Measurements from ENCODE around the gene HTT.

HTT gene

DNA sequence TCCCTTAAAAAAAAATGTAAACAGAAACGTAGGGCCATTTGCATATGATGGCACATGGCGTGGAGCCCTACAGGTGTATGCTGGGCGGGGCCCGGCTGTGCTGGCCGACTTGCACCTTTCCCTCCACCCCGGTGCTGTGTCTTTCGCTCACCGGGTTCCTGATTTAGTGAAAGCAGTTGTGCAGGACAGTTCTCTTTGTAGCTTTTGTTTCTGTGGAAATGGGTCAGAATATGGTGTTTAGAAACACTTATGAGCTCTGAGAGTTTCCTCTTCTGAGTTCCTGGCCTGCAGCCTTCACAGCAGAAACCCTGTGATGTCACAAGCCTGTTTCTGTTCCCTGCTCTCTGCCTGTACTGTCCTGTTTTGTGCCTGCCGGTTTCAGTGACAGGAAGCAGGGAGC lies 152.0 kb downstream of the HTT start:
- Histone ChIP-seq H3K4me3 (ENCODE audit: low read length) (no peak overlapping the region), H3K9me2 (replicated peaks; ENCODE audit: control insufficient read depth, low read length) (no peaks in the 10 kb centered on the region), H3K4me1 (ENCODE audit: control insufficient read depth, low read length) (no peaks in the 10 kb centered on the region), H3K27ac (ENCODE audit: low read depth, low read length) (no peak overlapping the region), H4K20me1 (ENCODE audit: control insufficient read depth, insufficient read depth, low read depth, low read length) (no peaks in the 10 kb centered on the region), H3K27me3 (ENCODE audit: control insufficient read depth, low read length) (no peaks in the 10 kb centered on the region), H3K4me2 (ENCODE audit: low read length) (no peak overlapping the region), H3K79me2 (ENCODE audit: control insufficient read depth, low read length) (no peaks in the 10 kb centered on the region), H3F3A (ENCODE audit: control insufficient read depth, insufficient read depth) (no peaks in the 10 kb centered on the region), H3K36me3 (ENCODE audit: control insufficient read depth, low read length) (peaks cover 89% of the 10 kb centered on the region), H3K9me3 (ENCODE audit: control insufficient read depth, insufficient read depth, low read length) (no peaks in the 10 kb centered on the region)
- TF ChIP-seq, protein P1, sequence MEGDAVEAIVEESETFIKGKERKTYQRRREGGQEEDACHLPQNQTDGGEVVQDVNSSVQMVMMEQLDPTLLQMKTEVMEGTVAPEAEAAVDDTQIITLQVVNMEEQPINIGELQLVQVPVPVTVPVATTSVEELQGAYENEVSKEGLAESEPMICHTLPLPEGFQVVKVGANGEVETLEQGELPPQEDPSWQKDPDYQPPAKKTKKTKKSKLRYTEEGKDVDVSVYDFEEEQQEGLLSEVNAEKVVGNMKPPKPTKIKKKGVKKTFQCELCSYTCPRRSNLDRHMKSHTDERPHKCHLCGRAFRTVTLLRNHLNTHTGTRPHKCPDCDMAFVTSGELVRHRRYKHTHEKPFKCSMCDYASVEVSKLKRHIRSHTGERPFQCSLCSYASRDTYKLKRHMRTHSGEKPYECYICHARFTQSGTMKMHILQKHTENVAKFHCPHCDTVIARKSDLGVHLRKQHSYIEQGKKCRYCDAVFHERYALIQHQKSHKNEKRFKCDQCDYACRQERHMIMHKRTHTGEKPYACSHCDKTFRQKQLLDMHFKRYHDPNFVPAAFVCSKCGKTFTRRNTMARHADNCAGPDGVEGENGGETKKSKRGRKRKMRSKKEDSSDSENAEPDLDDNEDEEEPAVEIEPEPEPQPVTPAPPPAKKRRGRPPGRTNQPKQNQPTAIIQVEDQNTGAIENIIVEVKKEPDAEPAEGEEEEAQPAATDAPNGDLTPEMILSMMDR (IDR thresholded peaks at IDR 0.05; ENCODE audit: low read depth, low read length, poor library complexity, severe bottlenecking), result no peak
- no peak for TF ChIP-seq EZH2phosphoT487 (IDR thresholded peaks at IDR 0.05; ENCODE audit: borderline replicate concordance, low read length)

DNA sequence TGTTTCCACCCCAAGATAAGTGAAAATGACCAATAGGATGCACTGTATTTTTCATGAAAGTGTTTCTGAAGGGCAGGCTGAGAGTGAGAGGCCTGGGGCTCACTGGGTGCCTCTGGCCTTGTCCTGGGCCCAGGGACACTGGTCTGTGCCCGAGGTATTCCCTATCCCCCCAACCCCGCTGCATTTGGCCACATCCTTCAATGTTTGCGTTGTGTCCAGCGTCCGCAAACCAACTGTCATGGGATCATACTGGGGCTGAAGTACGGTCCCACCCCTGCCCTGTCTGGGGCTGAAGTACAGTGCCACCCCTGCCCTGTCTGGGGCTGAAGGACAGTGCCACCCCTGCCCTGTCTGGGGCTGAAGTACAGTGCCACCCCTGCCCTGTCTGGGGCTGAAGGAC lies 152.5 kb downstream of the HTT start:
- H3K27ac ChIP-seq (ENCODE audit: low read depth, low read length), result no peak overlapping the region
- no peaks in the 10 kb centered on the region for H3K9me3 ChIP-seq (ENCODE audit: control insufficient read depth, insufficient read depth, low read length)
- H3K79me2 ChIP-seq (ENCODE audit: control insufficient read depth, low read length), result no peaks in the 10 kb centered on the region
- no peaks in the 10 kb centered on the region for H3F3A ChIP-seq (ENCODE audit: control insufficient read depth, insufficient read depth)
- H4K20me1 ChIP-seq (ENCODE audit: control insufficient read depth, insufficient read depth, low read depth, low read length), result no peaks in the 10 kb centered on the region
- H3K36me3 ChIP-seq (ENCODE audit: control insufficient read depth, low read length), result peaks cover 89% of the 10 kb centered on the region
- H3K9me2 ChIP-seq (replicated peaks; ENCODE audit: control insufficient read depth, low read length), result no peaks in the 10 kb centered on the region
- TF ChIP-seq EZH2phosphoT487 (IDR thresholded peaks at IDR 0.05; ENCODE audit: borderline replicate concordance, low read length), result no peak
- TF ChIP-seq, protein P1 (IDR thresholded peaks at IDR 0.05; ENCODE audit: low read depth, low read length, poor library complexity, severe bottlenecking), result no peak
- no peak overlapping the region for H3K4me2 ChIP-seq (ENCODE audit: low read length)
- no peaks in the 10 kb centered on the region for H3K27me3 ChIP-seq (ENCODE audit: control insufficient read depth, low read length)
- no peak overlapping the region for H3K4me3 ChIP-seq (ENCODE audit: low read length)
- H3K4me1 ChIP-seq (ENCODE audit: control insufficient read depth, low read length), result no peaks in the 10 kb centered on the region

DNA sequence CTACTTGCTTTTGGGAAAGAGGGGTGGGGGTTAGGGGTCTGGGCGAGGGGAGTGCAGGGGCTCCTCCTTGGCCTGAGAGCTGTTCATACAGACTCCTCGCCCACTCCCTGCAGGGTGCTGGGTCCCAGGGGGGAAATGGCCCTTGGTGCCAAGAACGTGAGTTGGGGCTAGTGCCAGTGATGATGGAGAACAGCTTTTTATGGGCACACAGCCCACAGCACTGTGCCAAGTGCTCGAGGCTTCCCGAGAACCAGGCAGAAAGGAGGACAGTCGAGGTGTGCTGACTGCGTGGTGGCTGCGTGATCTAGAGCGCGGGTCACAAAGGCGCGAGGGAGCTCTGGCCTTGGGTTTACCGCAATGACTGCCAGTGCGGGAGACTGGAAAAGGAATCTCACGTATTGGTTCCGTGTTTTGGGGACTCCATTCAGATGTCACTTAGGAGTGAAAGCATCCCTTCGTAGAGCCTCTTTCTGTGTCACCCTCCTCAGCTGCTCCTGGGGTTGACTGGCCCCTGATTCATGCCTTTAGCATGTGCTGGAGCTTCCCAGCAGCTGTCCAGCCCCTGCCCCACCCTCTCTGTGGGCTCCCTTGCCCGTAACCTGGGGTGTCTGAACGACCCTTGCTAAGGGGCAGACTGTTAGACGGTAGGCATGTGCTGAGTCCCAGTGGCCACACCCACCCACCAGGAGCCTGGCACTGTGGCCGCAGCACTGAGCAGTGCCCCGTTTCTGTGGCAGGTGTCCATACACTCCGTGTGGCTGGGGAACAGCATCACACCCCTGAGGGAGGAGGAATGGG lies 153.6 kb downstream of the HTT start:
- Histone ChIP-seq H3K4me2 (ENCODE audit: low read length) (no peak overlapping the region), H3K4me3 (ENCODE audit: low read length) (no peak overlapping the region), H4K20me1 (ENCODE audit: control insufficient read depth, insufficient read depth, low read depth, low read length) (no peaks in the 10 kb centered on the region), H3K4me1 (ENCODE audit: control insufficient read depth, low read length) (no peaks in the 10 kb centered on the region), H3K27me3 (ENCODE audit: control insufficient read depth, low read length) (no peaks in the 10 kb centered on the region), H3F3A (ENCODE audit: control insufficient read depth, insufficient read depth) (no peaks in the 10 kb centered on the region), H3K27ac (ENCODE audit: low read depth, low read length) (no peak overlapping the region), H3K79me2 (ENCODE audit: control insufficient read depth, low read length) (no peaks in the 10 kb centered on the region), H3K9me2 (replicated peaks; ENCODE audit: control insufficient read depth, low read length) (no peaks in the 10 kb centered on the region), H3K9me3 (ENCODE audit: control insufficient read depth, insufficient read depth, low read length) (no peaks in the 10 kb centered on the region), H3K36me3 (ENCODE audit: control insufficient read depth, low read length) (peaks cover 87% of the 10 kb centered on the region)
- TF ChIP-seq, protein P1 (IDR thresholded peaks at IDR 0.05; ENCODE audit: low read depth, low read length, poor library complexity, severe bottlenecking), result no peak
- no peak for TF ChIP-seq EZH2phosphoT487 (IDR thresholded peaks at IDR 0.05; ENCODE audit: borderline replicate concordance, low read length)
